Neural crest cell (in vitro differentiated cells): ENCODE results near the gene SPACA4. TPM values are rescaled to one million over a fixed set of nuclear protein-coding genes. Genes with fewer than 3 reads are reported as not detected.

Source experiments
- DNase-seq: peaks from one replicate; pipeline ENCODE4 v3.0.0; 2021; ENCODE audit warnings: low read depth, mixed read lengths, low spot score
- H3K27ac Mint-ChIP-seq: one replicate; pipeline ENCODE4 v1.8.0; 2021; ENCODE audit warnings: mild to moderate bottlenecking, mixed read lengths; ENCODE audit not compliant: unreplicated experiment
- H3K27me3 Mint-ChIP-seq: 2 replicates; pipeline ENCODE4 v1.8.0; 2021; ENCODE audit warnings: low read depth, mild to moderate bottlenecking, mixed read lengths
- H3K36me3 Mint-ChIP-seq: 2 replicates; pipeline ENCODE4 v1.8.0; 2021; ENCODE audit warnings: low read depth, mild to moderate bottlenecking, mixed read lengths
- H3K4me1 Mint-ChIP-seq: 2 replicates; pipeline ENCODE4 v1.8.0; 2021; ENCODE audit warnings: mixed read lengths
- H3K4me3 Mint-ChIP-seq: one replicate; pipeline ENCODE4 v1.8.0; 2021; ENCODE audit warnings: mild to moderate bottlenecking, mixed read lengths
- H3K9me3 Mint-ChIP-seq: 2 replicates; pipeline ENCODE4 v1.8.0; 2021; ENCODE audit warnings: mixed read lengths
- total RNA-seq: library from RNA; stranded (reverse); gene quantifications from 2 replicates; pipeline ENCODE4 v1.2.1, GENCODE V29; 2021
- TF ChIP-seq, protein P1 (sequence below): fragments of 200-600 bp; sonication (generic); conservative IDR thresholded peaks from 2 replicates; pipeline ENCODE4 v1.5.0; 2021; ENCODE audit warnings: antibody characterized with exemption, mild to moderate bottlenecking

Gene SPACA4
- total RNA-seq, 1 donor from 2014 or later: not detected

DNA sequence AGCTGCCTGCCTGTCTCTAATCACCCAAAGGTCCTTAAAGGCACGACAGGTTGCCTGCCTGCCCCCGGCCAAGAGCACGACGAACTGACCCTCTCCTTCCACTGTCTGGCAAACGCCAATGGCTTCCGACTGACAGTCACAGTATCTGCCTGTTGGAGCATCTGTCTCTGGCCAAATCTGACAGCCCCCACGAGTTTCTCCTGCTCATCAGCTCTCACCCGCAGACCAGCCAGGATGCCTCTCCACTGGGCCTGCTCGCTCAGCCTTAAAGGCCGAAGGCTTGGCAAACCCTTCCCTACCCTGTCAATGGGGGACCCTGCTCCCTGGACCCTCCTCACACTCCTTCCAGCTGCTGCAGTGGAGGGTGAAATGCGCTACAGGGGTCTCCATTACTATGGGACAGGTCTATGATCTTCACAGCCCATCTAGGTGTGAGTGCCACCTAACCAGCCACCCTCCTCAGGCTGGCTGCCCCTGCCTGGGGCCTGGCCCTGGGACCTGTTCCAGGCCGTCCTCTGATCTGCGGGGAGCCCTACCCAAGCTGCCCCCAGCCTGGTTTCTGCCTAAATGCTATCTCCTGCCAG, 7.4 kb downstream of the SPACA4 start:
- Mint-ChIP-seq H3K9me3 (no peaks in the 10 kb centered on the region), H3K27ac (peak overlapping the region; percentile 2), H3K4me3 (peak overlapping the region; percentile 76), H3K4me1 (peaks cover 39% of the 10 kb centered on the region), H3K27me3 (peaks cover 12% of the 10 kb centered on the region), H3K36me3 (peaks cover 19% of the 10 kb centered on the region)
- TF ChIP-seq, protein P1, sequence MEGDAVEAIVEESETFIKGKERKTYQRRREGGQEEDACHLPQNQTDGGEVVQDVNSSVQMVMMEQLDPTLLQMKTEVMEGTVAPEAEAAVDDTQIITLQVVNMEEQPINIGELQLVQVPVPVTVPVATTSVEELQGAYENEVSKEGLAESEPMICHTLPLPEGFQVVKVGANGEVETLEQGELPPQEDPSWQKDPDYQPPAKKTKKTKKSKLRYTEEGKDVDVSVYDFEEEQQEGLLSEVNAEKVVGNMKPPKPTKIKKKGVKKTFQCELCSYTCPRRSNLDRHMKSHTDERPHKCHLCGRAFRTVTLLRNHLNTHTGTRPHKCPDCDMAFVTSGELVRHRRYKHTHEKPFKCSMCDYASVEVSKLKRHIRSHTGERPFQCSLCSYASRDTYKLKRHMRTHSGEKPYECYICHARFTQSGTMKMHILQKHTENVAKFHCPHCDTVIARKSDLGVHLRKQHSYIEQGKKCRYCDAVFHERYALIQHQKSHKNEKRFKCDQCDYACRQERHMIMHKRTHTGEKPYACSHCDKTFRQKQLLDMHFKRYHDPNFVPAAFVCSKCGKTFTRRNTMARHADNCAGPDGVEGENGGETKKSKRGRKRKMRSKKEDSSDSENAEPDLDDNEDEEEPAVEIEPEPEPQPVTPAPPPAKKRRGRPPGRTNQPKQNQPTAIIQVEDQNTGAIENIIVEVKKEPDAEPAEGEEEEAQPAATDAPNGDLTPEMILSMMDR: no peak
- DNase-seq: no peak

DNA sequence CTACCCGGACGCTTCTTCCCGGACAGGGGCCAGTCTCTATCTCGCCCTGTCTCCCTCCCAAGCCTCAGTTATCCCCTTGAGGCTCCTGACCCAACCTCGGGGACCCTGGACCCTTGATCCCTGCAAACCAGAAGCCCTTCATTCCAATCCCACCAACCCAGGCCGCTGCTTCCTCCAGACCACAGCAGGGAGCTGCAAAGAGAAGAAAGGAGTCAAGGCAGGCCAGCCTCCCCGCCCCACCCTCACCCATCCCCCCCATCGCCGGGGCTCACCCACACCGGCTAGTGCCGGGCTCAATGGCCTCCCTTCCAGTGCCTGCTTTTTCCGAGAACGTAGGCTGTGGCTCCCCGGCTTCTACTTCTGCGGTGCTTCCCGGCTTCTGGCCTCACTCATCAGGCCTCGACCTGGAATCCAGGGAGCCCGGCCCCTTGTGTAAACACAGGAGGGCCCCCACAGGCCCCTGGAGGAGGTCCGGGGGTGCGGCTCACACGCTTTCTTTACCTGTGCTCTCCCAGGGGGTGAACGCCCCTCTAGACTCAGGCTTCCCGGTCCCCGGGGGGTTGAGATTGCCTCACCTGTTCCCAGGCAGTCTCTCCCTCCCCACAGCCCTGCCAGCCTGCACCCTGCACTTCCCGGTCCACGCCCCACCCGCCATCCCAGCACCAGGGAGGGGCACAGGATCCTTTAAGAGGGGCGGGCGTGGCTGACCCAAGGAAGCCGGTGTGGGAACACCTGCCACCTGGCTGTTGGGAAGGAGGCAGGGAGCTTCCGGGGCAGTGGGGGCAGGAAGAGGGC, 8.1 kb downstream of the SPACA4 start, which contains the start of gene FAM83E:
Gene FAM83E, minus strand, starts transcription at position 641 of the 795 bp plus-strand sequence. CDS start 1,704 bp downstream, outside the sequence.
- H3K9me3 Mint-ChIP-seq: no peaks in the 10 kb centered on the region
- peaks cover 22% of the 10 kb centered on the region for H3K36me3 Mint-ChIP-seq
- peaks cover 14% of the 10 kb centered on the region for H3K27me3 Mint-ChIP-seq
- peaks cover 46% of the 10 kb centered on the region for H3K4me1 Mint-ChIP-seq
- TF ChIP-seq, protein P1: no peak
- DNase-seq: no peak
- H3K27ac Mint-ChIP-seq: peak within 1 kb of the TSS; percentile 2
- peak within 1 kb of the TSS; percentile 96 for H3K4me3 Mint-ChIP-seq

DNA sequence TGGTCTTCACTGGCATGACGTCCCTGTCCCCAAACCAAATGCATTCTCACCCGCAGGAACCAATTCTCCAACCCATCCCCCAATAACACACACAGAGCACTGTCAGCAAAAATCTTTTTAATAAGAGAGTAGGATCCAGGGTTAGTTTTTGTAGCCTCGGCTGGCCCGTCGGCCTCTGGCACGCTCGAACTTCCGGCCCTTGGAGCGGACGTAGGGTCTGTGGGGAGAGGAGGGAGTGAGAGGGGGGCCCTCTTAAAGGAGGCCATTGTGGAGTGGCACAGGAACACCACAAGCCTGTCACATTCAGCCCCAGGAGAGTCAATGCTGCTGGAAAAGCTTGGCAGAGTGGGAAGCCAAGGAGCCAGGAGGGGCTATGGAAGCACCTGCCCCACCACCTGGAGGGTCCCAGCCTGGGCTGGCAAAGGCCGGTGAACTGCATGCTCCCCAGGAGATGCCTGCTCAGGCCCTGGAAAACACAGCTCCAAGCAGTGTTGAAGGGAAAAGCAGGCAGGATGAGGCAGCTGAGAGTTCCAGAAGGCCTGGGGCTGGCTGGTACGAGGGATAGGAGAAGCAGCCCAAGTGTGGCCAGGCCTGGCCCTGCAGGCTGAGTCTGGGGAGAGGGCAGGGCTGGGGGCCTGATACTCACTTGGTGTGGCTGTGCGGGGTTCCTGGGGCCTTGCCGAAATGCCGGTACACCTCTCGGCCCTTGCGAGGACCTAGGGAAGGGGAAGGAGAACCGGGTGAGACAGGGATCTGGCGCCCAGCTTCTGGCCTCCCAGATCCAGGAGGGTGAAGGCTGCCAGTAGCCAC, 8.9 kb downstream of the SPACA4 start:
- Mint-ChIP-seq H3K9me3 (no peaks in the 10 kb centered on the region), H3K27me3 (peaks cover 14% of the 10 kb centered on the region), H3K4me1 (peaks cover 53% of the 10 kb centered on the region), H3K27ac (no peak overlapping the region), H3K36me3 (peaks cover 22% of the 10 kb centered on the region), H3K4me3 (peak overlapping the region; percentile 96)
- no peak for DNase-seq
- TF ChIP-seq, protein P1: no peak

DNA sequence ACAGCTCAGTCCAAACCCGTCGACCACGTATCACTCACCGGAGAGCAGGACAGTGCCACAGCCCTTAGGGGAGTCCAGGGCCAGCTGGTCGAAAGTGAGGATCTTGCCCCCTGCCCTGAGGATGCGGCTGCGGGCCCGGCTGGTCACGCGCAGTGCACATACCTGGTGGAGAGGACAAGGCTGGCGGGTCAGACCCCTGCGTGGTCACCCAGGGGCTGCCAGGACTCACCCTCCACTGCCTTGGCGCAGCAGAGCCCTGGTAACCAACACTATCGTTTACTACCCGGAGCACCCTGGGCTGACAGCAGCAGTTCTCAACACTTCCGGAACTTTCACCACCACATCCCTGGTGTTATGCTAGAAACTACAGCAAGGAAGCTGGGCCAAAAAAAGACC, 9.5 kb downstream of the SPACA4 start:
- DNase-seq: no peak
- H3K4me1 Mint-ChIP-seq: peaks cover 53% of the 10 kb centered on the region
- TF ChIP-seq, protein P1: no peak
- peaks cover 22% of the 10 kb centered on the region for H3K36me3 Mint-ChIP-seq
- H3K9me3 Mint-ChIP-seq: no peaks in the 10 kb centered on the region
- H3K4me3 Mint-ChIP-seq: peak overlapping the region; percentile 96
- H3K27ac Mint-ChIP-seq: no peak overlapping the region
- peaks cover 14% of the 10 kb centered on the region for H3K27me3 Mint-ChIP-seq

DNA sequence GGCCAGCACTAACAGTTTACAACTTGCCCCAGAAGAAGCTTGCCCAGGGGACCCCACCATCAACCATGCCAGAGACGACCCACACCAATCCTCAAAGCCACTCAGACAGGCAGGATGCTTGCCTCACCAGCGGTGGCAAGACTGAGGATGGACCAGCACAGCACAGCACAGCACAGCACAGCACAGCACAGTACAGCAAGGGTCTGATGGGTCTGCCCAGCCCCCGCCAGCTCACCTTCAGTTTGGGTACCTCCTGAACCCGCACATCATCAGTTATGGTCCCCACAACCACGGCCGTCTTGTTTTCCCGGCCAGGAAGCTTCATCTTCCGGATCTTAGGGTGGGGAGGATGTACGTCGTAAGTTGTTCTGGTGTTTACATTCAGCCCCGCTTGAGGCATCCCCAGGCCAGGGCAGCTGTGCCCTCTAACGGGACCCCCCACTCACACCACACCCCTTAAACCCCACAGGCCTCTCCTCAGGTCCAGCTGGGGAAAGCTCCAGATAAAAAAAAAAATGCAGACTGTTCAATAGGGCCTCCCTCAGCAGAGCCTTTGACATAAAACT, 10.0 kb downstream of the SPACA4 start:
- H3K27me3 Mint-ChIP-seq: peaks cover 14% of the 10 kb centered on the region
- H3K36me3 Mint-ChIP-seq: peaks cover 25% of the 10 kb centered on the region
- TF ChIP-seq, protein P1: no peak
- H3K4me1 Mint-ChIP-seq: peaks cover 56% of the 10 kb centered on the region
- no peaks in the 10 kb centered on the region for H3K9me3 Mint-ChIP-seq
- H3K4me3 Mint-ChIP-seq: peak overlapping the region; percentile 96
- H3K27ac Mint-ChIP-seq: peak overlapping the region; percentile 50
- DNase-seq: no peak
